ENCODE results near the gene DLL4.

- no peak for TF ChIP-seq CTCF (IDR thresholded peaks at IDR 0.05)
- TF ChIP-seq POLR2A (IDR thresholded peaks at IDR 0.05) = no peak
- no peak for TF ChIP-seq POLR2AphosphoS5 (IDR thresholded peaks at IDR 0.05)
Observed at GRCh38 chr15:40984406-40984805, 55.3 kb downstream of the DLL4 start.

All from breast epithelium (tissue), 3 donors.